Activated CD8-positive, alpha-beta T cell treated with anti-CD3 and anti-CD28 coated beads for 36 hours (primary cell): ENCODE measurements around the gene SUGT1. TPM values are rescaled to one million over a fixed set of nuclear protein-coding genes. Genes with fewer than 3 reads are reported as not detected.
"Not testable (repeated sequence)": the region's sequence is repeated elsewhere in the genome, so short reads cannot be mapped to it uniquely, and the experiment has no call there.

Experiments
- ATAC-seq: fragments of 200-7000 bp; cut with Tn5 transposase; one replicate; pipeline ENCODE4 v1.10.0; 2021; ENCODE audit warnings: mild to moderate bottlenecking, moderate library complexity
- CTCF ChIA-PET: fragments of 350-600 bp; sonication (Branson Sonifier 250); formaldehyde crosslinking; loops from one replicate; lab custom pipeline; 2021; ENCODE audit warnings: antibody characterized with exemption; lab: Charles Lee
- POLR2A ChIA-PET: fragments of 350-600 bp; sonication (Branson Sonifier 250); formaldehyde crosslinking; loops from one replicate; lab custom pipeline; 2021; ENCODE audit warnings: antibody characterized with exemption; lab: Charles Lee
- DNase-seq: peaks from one replicate; pipeline ENCODE4 v3.0.0-alpha.2; 2020
- H3K27ac Mint-ChIP-seq: one replicate; pipeline ENCODE4 v1.8.0; 2021; ENCODE audit warnings: mild to moderate bottlenecking, mixed read lengths
- H3K27me3 Mint-ChIP-seq: one replicate; pipeline ENCODE4 v1.8.0; 2021; ENCODE audit warnings: mixed read lengths
- H3K36me3 Mint-ChIP-seq: one replicate; pipeline ENCODE4 v1.8.0; 2021; ENCODE audit warnings: low read depth, mixed read lengths
- H3K4me1 Mint-ChIP-seq: one replicate; pipeline ENCODE4 v1.8.0; 2021; ENCODE audit warnings: low read depth, mixed read lengths
- H3K4me3 Mint-ChIP-seq: one replicate; pipeline ENCODE4 v1.8.0; 2021; ENCODE audit warnings: mild to moderate bottlenecking, moderate library complexity, mixed read lengths
- H3K9me3 Mint-ChIP-seq: one replicate; pipeline ENCODE4 v1.8.0; 2021; ENCODE audit warnings: mixed read lengths
- intact Hi-C: fragments of 100-400 bp; cut with micrococcal nuclease; formaldehyde crosslinking; loops from one replicate; pipeline ENCODE4 v1.10.0; 2022
- total RNA-seq, 2 experiments: library from RNA; stranded (reverse); gene quantifications; one replicate each; pipeline ENCODE4 v1.2.3, GENCODE V29; 2021
- TF ChIP-seq, protein P1 (sequence below): fragments of 200-600 bp; IDR thresholded peaks from one replicate; pipeline ENCODE4 v1.8.0; 2022; ENCODE audit warnings: antibody characterized with exemption, mild to moderate bottlenecking

The SUGT1 gene
- total RNA-seq, 2 experiments from 2014 or later, result 52.0 to 52.5 TPM

DNA sequence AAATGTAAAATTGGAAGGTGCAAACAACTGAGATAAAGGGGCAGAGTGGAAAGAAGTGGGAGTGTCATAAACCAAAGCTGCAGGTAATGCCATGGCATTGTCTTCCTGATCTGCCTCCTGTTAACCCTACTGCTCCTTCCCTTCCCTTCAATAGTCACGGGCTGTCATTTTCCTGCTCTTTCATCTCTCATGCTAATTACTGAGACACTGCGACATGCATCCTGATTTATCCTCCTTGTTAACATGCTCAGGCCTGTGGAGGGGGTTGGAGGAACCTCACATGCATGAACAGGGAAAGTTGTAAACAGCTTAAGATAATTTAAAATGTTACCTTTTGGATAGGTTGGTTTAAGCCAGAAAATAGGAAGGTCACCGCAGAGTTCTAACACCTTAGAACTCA, 59.7 kb downstream of the SUGT1 start:
- ChIA-PET CTCF (interaction anchor here (1.5 kb wide), 1 partner anchor 9 kb away, joined by 4 read pairs; no protein-coding TSS in a partner anchor), POLR2A (no interaction called here)
- peaks cover 8% of the 10 kb centered on the region for H3K27me3 Mint-ChIP-seq
- no peak overlapping the region for H3K27ac Mint-ChIP-seq
- no peak for DNase-seq
- no peaks in the 10 kb centered on the region for H3K36me3 Mint-ChIP-seq
- no peak for ATAC-seq
- H3K4me3 Mint-ChIP-seq, result no peak overlapping the region
- TF ChIP-seq, protein P1, sequence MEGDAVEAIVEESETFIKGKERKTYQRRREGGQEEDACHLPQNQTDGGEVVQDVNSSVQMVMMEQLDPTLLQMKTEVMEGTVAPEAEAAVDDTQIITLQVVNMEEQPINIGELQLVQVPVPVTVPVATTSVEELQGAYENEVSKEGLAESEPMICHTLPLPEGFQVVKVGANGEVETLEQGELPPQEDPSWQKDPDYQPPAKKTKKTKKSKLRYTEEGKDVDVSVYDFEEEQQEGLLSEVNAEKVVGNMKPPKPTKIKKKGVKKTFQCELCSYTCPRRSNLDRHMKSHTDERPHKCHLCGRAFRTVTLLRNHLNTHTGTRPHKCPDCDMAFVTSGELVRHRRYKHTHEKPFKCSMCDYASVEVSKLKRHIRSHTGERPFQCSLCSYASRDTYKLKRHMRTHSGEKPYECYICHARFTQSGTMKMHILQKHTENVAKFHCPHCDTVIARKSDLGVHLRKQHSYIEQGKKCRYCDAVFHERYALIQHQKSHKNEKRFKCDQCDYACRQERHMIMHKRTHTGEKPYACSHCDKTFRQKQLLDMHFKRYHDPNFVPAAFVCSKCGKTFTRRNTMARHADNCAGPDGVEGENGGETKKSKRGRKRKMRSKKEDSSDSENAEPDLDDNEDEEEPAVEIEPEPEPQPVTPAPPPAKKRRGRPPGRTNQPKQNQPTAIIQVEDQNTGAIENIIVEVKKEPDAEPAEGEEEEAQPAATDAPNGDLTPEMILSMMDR, result no peak
- intact Hi-C loops, result no loop called here
- H3K9me3 Mint-ChIP-seq, result peaks cover 4% of the 10 kb centered on the region
- H3K4me1 Mint-ChIP-seq, result no peaks in the 10 kb centered on the region

DNA sequence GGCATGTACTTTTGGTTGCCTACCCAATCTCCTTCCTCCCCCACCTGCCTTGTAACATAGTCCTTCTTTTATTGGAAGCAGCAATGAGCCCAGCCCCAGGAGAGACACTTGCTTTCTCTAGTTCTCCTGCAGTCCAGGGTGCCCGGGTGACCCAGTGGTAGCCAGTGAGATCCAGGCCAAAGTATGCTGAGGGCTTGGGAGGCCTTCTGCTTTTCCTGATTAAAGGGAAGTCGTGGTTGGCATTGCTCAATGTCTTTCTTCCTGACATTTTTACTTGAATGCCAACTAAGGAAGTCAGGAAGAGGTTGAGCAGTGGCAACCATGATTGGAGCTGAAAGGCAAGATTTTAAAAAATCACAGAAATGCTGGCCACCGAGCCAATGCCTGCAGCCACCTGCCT, 61.3 kb downstream of the SUGT1 start:
- TF ChIP-seq, protein P1, result no peak
- Mint-ChIP-seq H3K4me3 (no peak overlapping the region), H3K36me3 (no peaks in the 10 kb centered on the region), H3K4me1 (no peaks in the 10 kb centered on the region), H3K9me3 (peaks cover 13% of the 10 kb centered on the region), H3K27ac (no peak overlapping the region), H3K27me3 (peaks cover 12% of the 10 kb centered on the region)
- intact Hi-C loops, result no loop called here
- no peak for DNase-seq
- no peak for ATAC-seq
- ChIA-PET CTCF (no interaction called here), POLR2A (no interaction called here)

DNA sequence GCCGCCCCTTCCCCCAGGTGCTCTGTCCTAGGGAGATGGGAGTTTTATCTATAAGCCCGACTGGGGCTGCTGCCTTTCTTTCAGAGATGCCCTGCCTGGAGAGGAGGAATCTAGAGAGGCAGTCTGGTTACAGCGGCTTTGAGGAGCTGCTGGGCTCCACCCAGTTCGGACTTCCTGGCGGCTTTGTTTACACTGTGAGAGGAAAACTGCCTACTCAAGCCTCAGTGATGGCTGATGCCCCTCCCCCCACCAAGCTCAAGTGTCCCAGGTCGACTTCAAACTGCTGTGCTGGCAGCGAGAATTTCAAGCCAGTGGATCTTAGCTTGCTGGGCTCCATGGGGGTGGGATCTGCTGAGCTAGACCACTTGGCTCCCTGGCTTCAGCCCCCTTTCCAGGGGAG, 68.3 kb downstream of the SUGT1 start:
- intact Hi-C loops, POLR2A ChIA-PET: not testable (repeated sequence)

DNA sequence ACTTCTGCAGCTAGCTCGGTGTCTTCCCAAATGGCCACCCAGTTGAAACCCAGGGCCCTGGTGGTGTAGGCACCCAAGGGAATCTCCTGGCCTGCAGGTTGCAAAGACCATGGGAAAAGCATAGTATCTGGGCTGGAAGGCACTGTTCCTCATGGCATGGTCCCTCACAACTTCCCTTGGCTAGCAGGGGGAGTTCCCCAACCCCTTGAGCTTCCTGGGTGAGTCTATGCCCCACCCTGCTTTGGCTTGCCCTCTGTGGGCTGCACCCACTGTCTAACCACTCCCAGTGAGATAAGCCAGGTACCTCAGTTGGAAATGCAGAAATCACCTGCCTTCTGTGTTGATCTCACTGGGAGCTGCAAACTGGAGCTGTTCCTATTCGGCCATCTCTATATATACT, 68.7 kb downstream of the SUGT1 start:
- H3K4me3 Mint-ChIP-seq, H3K36me3 Mint-ChIP-seq, H3K4me1 Mint-ChIP-seq, intact Hi-C loops, DNase-seq, ATAC-seq, POLR2A ChIA-PET, H3K27ac Mint-ChIP-seq: not testable (repeated sequence)
- CTCF ChIA-PET, result interaction anchor here (1.2 to 1.5 kb wide), 2 partner anchors 10 to 40 kb away, joined by 3 read pairs; no protein-coding TSS in a partner anchor
- H3K9me3 Mint-ChIP-seq, result peaks cover 13% of the 10 kb centered on the region
- H3K27me3 Mint-ChIP-seq, result peaks cover 18% of the 10 kb centered on the region

More for the DNA sequence above, 68.3 kb downstream of the SUGT1 start:
- H3K27me3 Mint-ChIP-seq, result peaks cover 21% of the 10 kb centered on the region
- ATAC-seq, H3K36me3 Mint-ChIP-seq, H3K27ac Mint-ChIP-seq, H3K4me3 Mint-ChIP-seq, H3K4me1 Mint-ChIP-seq, DNase-seq: not testable (repeated sequence)
- H3K9me3 Mint-ChIP-seq, result peaks cover 13% of the 10 kb centered on the region
- CTCF ChIA-PET, result interaction anchor here (0.8 to 1.5 kb wide), 3 partner anchors 11 to 41 kb away, joined by 3 read pairs; no protein-coding TSS in a partner anchor

DNA sequence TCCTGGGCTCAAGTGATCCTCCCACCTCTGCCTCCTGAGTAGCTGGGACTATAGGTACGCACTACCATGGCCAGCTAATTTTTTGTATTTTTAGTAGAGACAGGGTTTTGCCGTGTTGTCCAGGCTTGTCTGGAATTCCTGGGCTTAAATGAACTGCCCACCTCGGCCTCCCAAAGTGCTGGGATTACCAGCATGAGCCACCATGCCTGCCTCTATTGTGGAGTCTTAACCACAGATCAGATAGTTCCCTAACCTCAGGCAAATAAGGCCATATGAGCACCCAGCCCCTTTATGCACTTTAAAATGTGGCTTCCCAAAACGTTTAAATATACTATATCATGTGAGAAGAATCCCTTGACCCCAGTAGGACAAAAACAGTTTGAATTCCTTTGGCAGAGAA, 70.5 kb downstream of the SUGT1 start:
- Mint-ChIP-seq H3K9me3 (peaks cover 5% of the 10 kb centered on the region), H3K27ac (no peak overlapping the region), H3K4me1 (no peaks in the 10 kb centered on the region), H3K36me3 (no peaks in the 10 kb centered on the region), H3K4me3 (no peak overlapping the region), H3K27me3 (peaks cover 15% of the 10 kb centered on the region)
- POLR2A ChIA-PET, result no interaction called here
- intact Hi-C loops, result no loop called here
- DNase-seq (no peak), ATAC-seq (no peak)
- TF ChIP-seq, protein P1, result no peak
- CTCF ChIA-PET, result no interaction called here

DNA sequence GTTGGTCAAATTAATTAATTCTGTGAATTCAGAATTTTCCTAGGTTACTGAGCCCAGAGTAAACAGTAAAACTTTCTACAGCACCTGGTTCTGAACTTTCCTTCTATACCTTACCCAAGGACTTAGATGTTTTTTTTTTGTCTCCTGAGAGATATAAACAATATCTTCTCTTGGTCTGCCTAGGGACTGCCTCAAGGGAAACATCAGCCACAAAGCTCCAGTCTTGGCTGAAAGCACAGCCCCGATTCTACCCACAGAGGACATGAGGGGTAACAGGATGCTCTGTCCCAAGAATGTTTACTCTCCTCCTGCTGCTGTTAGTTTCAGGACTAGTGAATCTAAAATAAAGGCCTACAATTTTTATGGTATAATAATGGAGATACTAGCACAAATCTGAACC, 72.7 kb downstream of the SUGT1 start:
- no peaks in the 10 kb centered on the region for H3K36me3 Mint-ChIP-seq
- peaks cover 8% of the 10 kb centered on the region for H3K27me3 Mint-ChIP-seq
- H3K4me3 Mint-ChIP-seq, result no peak overlapping the region
- intact Hi-C loops, result no loop called here
- no peak for ATAC-seq
- H3K27ac Mint-ChIP-seq, result no peak overlapping the region
- no peak for DNase-seq
- ChIA-PET POLR2A (no interaction called here), CTCF (interaction anchor here (0.7 to 2.2 kb wide), 2 partner anchors 10 to 13 kb away, joined by 3 to 6 read pairs; no protein-coding TSS in a partner anchor)
- TF ChIP-seq, protein P1, result no peak
- no peaks in the 10 kb centered on the region for H3K9me3 Mint-ChIP-seq
- no peaks in the 10 kb centered on the region for H3K4me1 Mint-ChIP-seq
